C4-2B (cell line): Measurements from ENCODE around the gene MAP6.

Experiments used
- CTCF ChIP-seq: fragments of 450-650 bp; conservative IDR thresholded peaks from 2 replicates; pipeline ENCODE4 v1.5.1; 2017; ENCODE audit warnings: mild to moderate bottlenecking
- ZFX ChIP-seq: fragments of 450-650 bp; IDR thresholded peaks from 2 replicates; pipeline ENCODE4 v1.6.1; 2017

DNA sequence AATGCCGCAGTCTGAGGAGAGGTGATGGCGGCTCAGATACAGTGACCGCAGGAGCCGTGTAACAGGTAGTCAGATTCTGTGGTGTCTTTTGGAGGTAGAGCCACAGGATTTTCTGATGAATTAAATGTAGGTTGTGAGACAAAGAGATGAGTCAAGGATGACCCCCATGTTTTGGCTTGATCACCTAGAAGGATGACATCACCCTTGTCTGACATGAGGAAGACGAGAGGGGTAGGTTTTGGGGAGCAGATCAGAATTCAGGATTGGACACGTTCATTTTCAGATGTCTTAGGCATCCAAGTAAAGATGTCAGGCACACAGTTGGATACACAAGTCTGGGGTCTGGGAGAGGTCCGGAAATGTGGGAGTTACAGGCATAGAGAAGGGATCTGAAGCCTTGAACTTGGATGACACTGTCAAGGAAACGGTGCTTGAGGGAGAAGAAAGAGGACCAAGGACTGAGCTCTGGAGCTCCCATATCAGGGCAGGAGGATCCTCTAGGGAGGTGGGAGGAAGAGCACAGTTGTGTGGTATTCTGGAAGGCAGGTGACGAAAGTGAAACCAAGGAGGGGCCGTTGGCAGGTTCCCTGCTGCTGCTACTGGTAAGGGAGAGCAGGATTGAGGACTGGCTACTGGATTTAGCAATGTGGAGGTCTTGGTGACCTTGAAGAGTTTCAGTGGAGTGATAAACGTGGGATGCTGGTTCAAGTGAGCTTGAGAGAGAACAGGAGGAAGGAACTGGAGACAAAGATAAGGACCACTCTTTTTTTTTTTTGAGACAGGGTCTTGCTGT is 130.5 kb downstream of the MAP6 start:
- no peak for TF ChIP-seq CTCF
- TF ChIP-seq ZFX = no peak
